A673 (cell line): ENCODE results near the gene NPEPL1.

Experiments used
- EZH2 ChIP-seq: fragments of 200-600 bp; sonication (generic); IDR thresholded peaks from 2 replicates; pipeline ENCODE4 v1.6.1; 2017; ENCODE audit warnings: borderline replicate concordance, low read depth, mild to moderate bottlenecking, mixed read lengths, antibody characterized with exemption, low read length; ENCODE audit not compliant: poor library complexity, severe bottlenecking
- TF ChIP-seq, protein P1 (sequence below): fragments of 300-800, 200-600 bp; sonication (generic); conservative IDR thresholded peaks from 2 replicates; pipeline ENCODE4 v1.5.1; 2017; ENCODE audit warnings: low read depth, mild to moderate bottlenecking, antibody characterized with exemption, low read length, moderate library complexity, mixed read lengths

DNA sequence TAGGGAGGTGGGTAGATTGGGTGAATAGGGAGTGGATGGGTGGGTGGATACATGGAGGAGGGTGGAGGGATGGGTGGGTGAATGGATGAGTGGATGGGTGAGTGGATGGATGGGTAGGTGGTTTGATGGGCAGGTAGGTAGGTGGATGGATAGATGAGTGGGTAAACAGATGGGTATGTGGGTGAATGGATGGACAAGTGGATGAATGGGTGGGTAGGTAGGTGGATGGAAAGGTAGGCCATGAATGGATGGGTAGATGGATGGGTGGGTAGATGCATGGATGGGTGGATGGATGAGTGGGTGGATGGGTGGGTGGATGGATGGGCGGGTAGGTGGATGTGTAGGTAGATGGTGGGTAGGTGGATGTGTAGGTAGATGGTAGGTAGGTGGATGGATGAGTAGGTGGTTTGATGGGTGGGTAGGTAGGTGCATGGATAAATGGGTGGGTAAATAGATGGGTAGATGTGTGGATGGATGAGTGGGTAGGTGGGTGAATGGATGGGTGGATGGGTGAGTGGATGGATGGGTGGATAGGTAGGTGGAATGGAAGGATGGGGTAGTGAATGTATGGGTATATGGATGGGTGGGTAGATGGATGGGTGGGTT lies 51.4 kb downstream of the NPEPL1 start:
- TF ChIP-seq, protein P1, sequence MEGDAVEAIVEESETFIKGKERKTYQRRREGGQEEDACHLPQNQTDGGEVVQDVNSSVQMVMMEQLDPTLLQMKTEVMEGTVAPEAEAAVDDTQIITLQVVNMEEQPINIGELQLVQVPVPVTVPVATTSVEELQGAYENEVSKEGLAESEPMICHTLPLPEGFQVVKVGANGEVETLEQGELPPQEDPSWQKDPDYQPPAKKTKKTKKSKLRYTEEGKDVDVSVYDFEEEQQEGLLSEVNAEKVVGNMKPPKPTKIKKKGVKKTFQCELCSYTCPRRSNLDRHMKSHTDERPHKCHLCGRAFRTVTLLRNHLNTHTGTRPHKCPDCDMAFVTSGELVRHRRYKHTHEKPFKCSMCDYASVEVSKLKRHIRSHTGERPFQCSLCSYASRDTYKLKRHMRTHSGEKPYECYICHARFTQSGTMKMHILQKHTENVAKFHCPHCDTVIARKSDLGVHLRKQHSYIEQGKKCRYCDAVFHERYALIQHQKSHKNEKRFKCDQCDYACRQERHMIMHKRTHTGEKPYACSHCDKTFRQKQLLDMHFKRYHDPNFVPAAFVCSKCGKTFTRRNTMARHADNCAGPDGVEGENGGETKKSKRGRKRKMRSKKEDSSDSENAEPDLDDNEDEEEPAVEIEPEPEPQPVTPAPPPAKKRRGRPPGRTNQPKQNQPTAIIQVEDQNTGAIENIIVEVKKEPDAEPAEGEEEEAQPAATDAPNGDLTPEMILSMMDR = no peak
- no peak for TF ChIP-seq EZH2
